T47D (cell line): ENCODE results near the gene SLCO2B1.
A peak's percentile ranks its signal among the peaks of the same experiment; 100 is the strongest.

Experiments used
- DNase-seq, 2 experiments: peaks; one replicate each; pipeline versions ENCODE4 v3.0.0 to v3.0.0-alpha.2; 2011 to 2012; ENCODE audit warnings: low read depth in 1 of 2, low spot score in 1 of 2
- JUND ChIP-seq: IDR thresholded peaks from 2 replicates; pipeline ENCODE4 v1.6.1; 2012; ENCODE audit warnings: low read depth
- in situ Hi-C: cut with HindIII; loops from 2 replicates; pipeline ENCODE4 v1.10.0; 2016; ENCODE audit warnings: low sequenced_read_pairs, low pct_unique_long_range_greater_than_20kb

The SLCO2B1 gene

DNA sequence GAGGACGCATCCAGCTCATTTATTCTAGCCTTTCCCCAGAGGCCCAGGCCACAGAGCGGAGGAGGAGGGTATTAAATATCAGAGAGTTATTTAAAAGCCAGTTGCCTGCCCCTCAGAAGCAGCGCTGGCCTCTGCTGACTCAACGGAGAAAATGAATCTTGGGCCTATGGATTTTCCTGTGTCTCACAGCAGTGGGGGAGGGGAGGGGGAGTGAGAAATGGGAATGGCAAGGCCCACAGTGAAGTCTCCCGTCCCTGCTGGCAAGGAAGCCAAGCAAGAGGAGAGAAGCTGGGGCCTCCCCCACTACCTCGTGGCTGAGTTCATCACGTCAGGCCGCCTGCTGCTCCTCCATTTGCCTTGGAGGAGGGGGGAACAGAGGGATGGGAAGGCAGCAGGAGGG lies 85.2 kb downstream of the SLCO2B1 start:
- in situ Hi-C loops = no loop called here
- TF ChIP-seq JUND = no peak
- DNase-seq = no peak

DNA sequence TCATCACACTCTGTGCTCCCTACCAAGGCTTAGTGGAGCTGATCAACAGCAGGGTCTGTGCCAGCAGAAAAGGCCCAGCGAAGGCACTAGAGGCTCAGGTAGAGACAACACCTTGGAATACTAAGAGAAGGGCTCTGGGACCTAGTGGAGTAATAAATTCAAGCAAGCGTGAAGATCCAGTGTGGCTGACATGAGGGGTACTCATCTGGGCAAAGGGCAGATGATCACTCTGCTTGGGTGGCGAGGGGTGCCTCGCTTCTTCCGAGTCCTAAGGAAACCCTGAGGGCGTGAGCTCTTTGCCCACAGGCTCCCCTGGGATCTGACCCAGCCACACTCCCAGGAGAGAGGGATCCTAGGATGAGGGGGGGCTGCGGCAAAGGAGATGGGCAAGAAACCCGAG lies 86.1 kb downstream of the SLCO2B1 start:
- no peak for TF ChIP-seq JUND
- DNase-seq = no peak
- in situ Hi-C loops = no loop called here

DNA sequence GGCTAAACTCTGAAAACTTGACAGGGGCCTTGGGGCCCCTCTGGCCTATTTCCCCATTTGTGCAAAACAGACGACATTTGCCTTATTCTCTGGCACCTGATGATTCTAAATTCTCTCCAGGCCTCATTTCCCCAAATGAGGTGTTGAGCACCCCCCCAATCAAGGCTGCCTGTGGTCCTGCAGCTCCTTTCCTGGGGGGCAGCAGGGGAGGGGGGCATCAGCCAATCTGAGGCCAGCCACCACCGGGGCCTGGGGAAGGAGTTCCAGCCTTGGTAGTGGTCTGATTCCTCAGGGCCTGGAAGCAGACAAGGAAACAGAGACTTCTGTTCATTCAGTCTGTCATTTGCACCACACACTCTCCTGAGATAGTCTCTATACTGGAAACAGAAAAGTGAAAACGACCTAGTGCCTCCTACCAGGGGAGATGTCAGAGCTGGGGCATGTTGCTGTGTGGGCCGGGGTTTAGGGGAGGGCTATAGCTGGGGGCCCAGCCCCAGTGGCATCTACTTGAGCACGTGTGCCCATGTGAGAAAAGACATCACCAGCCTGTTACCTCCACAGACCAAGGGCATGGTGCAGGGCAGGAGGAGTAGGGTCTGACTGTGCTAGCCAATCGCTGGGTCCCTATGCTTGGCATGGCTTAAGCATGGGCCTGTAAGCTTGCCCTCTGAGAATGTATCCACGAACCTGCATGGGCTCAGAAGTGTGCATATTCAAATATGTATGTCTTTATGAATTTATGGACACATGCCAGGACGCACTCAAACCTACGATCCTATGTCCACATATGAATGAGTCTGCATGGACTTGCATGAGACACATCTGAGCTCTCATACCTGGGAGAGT lies 87.9 kb downstream of the SLCO2B1 start:
- in situ Hi-C loops = no loop called here
- no peak for TF ChIP-seq JUND
- no peak for DNase-seq

DNA sequence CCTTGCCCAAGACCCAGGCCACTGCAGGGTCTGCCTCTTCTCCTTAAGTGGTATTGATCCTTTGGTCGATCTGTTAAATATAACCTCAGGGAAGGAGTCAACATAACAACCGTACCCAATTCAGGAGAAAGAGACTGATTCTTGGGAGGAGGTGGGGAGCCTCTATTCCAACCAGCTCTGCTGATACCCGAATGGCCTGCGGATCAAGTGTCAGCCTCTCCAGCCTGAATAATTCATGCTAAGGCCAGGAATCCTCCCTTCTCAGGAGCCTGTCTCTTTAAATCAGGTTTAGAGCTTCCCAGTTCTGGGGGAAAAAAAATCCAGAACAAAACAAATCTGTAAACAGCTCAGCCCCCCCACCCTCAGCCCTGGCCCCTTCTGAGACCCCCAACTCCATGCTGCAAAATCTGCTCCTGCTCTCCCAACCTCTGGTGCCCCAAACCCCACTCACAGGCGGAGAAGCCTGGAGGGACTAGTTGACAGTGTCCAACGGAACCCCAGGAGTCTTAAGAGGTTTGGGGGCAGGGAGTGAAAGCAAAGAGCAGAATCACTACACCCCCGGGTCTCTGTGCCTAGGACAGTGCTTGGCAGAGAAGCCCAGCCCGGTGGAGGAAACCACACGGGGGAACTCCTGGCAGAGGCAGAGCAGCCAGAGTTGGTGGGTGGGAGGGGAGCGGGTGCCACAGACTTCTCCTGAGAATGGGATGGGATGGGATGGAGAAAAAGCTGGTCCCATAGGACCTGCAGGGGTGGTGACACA lies 88.8 kb downstream of the SLCO2B1 start:
- in situ Hi-C loops = no loop called here
- DNase-seq = no peak
- no peak for TF ChIP-seq JUND

DNA sequence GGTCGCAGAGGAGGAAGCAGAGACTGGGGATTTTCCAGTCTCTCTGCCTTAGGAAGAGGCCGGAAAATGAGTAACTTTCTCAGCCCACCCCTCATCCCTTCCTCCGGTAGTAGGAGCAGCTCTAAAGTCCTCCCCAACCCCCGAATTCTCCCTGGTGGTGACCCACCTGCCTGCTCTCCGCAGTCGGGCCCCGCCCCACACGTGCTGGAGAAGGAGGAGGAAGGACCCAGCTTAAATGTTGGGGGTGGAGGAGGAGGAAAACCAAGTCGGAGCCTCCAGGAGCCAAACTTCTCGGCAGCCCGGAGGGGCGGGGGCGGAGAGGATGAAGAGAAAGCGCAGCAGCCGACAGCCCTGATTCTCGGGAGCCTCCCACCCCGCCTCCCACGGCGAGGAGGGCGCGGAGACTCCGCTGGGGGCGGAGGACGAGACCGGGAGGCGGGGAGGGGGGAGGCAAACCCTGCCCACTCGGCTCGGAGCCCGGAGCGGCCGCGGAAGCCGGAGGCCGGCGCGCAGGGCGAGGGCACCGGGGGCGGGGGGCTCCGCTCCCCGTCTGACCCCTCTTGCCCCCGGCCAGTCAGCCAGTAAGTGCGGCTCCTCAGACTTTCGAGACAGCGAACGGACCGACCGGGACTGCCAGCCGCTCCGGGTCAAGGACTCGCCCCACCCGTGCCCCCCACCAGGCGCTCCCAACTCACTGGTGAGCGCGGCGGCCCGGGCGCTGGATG lies 89.6 kb downstream of the SLCO2B1 start, which contains the start of gene TPBGL:
TPBGL (plus strand) TSS at position 464 of the 725 bp plus-strand sequence. CDS start 276 bp downstream, outside the sequence.
- DNase-seq = no peak
- in situ Hi-C loops = no loop called here
- TF ChIP-seq JUND = no peak

DNA sequence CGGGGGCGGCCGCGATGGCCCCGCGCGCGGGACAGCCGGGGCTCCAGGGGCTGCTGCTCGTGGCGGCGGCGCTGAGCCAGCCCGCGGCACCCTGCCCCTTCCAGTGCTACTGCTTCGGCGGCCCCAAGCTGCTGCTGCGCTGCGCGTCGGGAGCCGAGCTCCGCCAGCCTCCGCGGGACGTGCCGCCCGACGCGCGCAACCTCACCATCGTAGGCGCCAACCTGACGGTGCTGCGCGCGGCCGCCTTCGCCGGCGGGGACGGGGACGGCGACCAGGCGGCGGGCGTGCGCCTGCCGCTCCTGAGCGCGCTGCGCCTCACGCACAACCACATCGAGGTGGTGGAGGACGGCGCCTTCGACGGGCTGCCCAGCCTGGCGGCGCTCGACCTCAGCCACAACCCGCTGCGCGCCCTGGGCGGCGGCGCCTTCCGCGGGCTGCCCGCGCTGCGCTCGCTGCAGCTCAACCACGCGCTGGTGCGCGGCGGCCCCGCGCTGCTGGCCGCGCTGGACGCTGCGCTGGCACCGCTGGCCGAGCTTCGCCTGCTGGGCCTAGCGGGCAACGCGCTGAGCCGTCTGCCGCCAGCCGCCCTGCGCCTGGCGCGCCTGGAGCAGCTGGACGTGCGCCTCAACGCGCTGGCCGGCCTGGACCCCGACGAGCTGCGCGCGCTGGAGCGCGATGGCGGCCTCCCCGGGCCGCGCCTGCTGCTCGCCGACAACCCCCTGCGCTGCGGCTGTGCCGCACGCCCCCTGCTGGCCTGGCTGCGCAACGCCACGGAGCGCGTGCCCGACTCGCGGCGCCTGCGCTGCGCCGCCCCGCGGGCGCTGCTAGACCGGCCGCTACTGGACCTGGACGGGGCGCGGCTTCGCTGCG lies 90.4 kb downstream of the SLCO2B1 start:
- in situ Hi-C loops = no loop called here
- TF ChIP-seq JUND = no peak
- DNase-seq = peak; percentile 90 to 99

DNA sequence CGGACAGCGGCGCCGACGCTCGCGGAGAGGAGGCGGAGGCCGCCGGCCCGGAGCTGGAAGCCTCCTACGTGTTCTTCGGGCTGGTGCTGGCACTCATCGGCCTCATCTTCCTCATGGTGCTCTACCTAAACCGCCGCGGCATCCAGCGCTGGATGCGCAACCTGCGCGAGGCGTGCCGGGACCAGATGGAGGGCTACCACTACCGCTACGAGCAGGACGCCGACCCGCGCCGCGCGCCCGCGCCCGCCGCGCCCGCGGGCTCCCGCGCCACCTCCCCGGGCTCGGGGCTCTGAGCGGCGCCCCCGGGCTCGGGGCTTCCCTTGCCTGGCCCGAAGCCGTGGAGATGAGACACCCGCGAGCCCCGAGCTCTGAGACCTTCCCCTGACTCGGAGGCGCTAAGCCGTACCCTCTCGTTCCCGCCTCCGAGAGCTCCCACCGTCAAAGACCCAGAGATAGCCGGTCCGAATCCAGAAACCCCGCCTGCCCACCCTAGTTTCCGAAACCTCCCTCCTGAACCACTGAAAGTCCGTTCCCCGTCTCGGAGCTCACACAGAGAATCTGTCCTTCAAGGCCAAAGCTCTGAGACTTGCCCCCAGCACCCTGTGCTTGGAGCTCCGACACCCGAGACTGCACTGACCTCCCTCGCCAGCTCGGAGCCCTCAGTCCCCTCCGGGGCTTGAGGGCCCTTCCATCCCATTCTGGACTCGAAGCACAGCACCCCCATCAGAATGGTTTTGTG lies 91.2 kb downstream of the SLCO2B1 start:
- no peak for TF ChIP-seq JUND
- in situ Hi-C loops = no loop called here
- DNase-seq = no peak

DNA sequence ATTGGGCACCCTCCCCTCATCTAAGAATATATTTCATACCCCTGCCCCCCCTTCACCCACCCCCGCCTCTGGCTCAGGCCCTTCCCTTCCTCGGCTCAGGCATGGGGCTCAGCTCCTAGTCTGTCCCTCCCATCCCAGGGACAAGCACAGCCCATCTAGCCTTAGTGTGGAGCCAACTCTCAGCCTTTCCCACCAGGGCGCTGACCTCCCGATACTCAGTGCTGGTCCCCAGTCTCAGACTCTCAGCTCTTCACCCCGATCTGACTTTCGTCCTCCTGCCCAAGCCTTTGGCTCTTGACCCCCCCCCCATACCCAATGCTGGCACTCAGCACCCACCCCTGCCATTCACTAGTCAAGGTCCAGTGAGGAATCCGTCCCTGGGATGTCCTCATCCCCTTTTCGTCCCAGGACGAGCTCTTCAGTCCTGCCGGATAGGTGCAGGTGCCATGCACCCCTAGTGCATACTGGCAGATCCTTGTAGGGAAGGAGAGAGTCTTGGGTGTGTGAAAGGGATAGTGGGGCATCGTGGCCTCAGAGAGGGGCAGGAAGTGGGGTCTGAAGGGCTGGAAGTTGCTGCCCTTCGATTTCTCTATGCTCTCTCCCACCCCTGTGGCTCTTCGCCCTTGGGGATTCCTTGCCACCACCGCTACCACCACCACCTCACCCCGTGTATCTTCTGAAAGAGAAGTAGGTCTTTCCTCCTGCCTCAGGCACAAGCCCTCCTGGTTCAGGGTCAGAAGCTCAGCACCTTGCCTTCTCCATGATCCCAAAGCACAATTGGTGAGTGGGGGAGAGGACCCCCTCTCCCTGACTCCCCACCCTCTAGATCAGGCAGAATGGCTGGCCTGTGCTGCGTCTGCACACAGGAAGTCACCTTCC lies 92.1 kb downstream of the SLCO2B1 start:
- in situ Hi-C loops = no loop called here
- no peak for TF ChIP-seq JUND
- DNase-seq = no peak

DNA sequence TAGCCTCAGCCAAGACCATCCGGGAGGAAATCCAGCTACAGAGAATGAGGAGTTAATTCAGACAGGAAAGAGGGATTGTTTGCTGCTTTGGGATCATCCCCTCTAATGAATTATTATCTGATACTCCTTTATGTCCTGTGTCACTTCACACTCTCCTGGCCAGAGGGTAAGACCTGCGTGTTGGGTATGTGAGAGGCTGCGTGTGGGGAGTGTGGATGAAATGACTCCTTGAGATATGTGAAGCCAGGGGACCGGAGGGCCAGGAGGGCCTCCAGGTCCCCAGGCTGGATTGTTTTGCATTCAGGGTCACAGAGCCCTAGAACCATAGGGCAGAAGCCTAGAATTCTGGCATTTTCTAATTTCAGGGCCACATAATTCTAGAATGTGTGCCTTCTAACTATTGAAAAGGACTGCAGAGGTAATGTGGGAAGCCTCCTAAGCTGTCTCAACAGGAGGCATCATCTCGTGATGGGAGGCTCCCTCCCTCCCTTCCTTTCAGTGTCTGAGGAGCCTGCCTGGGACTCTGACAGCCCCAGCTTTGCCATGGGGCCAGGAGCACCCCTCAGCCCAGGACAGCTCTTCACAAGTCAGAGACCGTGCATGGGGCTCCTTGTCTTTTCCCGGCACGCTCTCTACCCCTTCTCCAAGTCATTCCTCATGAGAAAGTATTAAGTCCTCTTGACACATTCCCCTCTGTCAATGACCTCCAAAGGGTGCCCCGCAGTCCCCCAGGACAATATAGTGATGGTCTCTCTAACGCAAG lies 93.3 kb downstream of the SLCO2B1 start:
- TF ChIP-seq JUND = no peak
- in situ Hi-C loops = no loop called here
- DNase-seq = no peak
